Erythroblast (primary cell): Measurements from ENCODE around the gene DAB2IP.
A peak's percentile ranks its signal among the peaks of the same experiment; 100 is the strongest.

Experiments
- DNase-seq, 2 experiments: peaks; one replicate each; lab custom pipeline; 2025; lab: John Stamatoyannopoulos, UW
- GATA1 ChIP-seq: IDR thresholded peaks from 2 replicates; pipeline ENCODE4 v1.6.1; 2011; ENCODE audit warnings: low read depth, mild to moderate bottlenecking, control low read depth, low read length, moderate library complexity
- POLR2A ChIP-seq: IDR thresholded peaks from 2 replicates; pipeline ENCODE4 v1.6.1; 2011; ENCODE audit warnings: mild to moderate bottlenecking, low read length

DAB2IP gene

DNA sequence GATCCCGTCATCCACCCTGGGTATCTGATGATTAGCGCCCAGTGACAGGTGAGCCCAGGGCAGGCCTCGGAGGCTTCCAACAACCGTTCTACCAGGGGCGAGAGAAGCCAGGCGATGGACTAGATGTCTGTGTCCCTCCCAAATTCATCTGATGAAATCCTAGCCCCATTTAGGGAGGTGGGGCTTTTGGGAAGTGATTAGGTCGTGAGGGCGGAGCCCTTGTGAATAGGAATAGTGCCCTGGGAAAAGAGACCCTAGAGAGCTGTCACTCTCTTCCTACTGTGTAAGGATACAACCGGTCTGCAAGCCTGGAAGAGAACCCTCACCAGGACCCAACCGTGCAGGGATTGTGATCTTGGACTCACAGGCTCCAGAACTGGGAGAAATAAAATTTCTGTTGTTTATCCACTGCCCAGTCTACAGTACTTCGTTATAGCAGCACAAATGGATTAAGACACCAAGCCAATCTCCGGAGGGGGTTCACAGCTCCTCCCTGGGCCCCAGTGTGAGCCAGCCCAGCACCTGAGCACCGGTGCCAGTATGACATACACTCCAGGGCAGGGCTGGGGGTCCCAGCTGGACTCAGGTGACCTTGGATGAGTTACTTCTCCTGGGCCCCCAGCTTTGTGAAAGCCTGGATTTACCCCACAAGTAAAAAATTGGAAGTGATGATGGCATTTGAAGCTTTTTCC lies 162.2 kb downstream of the DAB2IP start:
- DNase-seq, result no peak
- TF ChIP-seq GATA1 (no peak), POLR2A (no peak)

DNA sequence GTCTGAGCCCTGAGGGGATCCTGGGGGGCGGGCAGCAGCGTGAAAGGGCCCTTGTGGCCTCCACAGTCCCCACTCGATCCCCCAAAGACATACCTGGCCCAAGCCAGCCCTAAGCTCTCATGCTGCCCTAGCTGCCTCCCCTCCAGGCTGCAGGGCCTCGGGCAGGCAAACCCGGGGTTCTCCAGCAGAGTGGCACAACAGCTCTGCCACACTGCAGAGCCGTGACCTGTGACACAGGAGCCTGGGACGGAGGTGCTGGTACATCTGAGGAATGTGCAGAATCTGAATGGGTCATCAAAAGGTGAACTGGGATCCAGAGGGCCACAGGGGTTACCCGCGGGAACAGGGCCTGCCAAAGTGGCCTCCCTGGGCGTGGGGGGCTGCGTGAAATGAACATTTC lies 163.2 kb downstream of the DAB2IP start:
- TF ChIP-seq GATA1 (no peak), POLR2A (no peak)
- DNase-seq, result no peak

DNA sequence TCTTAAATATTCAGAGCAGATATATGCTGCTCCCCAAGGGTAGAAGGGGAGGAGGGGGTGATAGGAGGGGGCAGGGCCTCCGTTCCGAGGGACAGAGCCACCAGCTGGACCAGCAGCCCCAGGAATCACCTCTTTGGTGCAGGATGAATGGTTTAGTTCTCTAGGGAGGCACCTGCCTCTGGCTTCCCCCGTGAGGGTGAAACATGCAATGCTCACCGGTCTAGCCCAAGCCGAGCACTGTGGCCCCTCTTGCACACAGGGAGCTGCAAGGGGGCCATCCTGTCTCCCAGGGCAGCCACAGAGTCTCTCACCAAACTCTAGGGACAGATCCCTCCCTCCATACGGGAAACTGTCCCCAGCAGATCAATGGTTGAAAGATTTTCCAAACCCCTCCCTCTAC lies 163.7 kb downstream of the DAB2IP start:
- TF ChIP-seq POLR2A (no peak), GATA1 (no peak)
- no peak for DNase-seq

DNA sequence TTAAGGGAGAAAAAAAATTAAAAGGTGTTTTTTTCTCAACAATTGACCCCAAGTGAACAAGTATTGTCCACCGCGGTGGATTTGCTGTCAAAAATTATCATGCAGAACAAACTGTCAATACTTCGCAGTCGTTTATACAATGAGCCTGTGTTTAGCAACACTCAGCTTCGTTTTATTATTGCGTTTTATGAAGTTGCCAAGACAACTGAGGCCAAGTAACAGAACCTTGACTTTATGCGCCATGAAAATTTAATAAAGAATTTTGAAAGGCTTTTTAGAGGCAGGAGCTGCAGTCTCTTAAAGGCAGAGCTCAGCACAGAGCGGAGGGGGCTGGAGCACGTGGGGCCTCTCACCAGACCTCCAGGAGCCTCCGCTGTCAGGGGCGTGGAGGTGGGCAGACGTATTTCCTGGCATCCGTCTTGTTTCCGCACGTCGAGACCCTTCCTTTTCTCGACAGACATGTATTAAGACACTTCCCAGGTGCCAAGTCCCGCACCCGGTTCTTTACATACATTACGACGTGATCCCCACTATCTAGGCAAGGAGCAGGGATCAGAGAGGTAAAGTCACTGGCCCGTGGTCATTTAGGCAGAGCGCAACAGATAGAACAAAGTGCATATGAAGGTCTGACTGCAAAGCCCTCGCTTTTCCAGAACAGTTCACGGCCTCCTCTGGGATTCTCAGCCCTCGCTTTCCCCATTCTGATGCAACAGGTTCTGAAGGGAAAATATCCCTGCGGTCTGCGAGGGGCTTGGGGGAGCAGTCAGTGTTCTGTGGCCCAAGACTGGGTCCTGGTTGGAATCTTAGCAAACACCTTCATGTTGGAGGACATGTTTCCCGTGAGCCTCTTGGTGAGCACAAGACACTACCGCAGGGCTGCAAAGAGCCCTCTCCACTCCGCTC lies 164.4 kb downstream of the DAB2IP start:
- no peak for DNase-seq
- TF ChIP-seq GATA1 (no peak), POLR2A (no peak)

DNA sequence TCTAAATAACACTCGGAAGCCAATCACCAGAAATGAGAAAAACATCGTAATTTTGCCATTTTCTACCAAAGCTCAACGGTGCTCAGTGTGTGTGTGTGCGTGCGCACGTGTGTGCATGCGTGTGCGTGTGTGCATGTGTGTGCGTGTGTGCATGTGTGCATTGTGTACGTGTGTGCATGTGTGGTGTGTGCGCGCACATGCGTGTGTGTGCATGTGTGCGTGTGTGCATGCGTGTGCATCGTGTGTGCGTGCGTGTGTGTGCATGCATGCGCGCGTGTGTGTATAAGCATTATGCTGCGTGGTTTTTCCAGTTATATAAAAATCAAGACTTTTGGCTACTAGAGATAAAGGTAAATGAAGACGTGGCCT lies 165.0 kb downstream of the DAB2IP start:
- no peak for TF ChIP-seq POLR2A
- no peak for TF ChIP-seq GATA1
- no peak for DNase-seq

DNA sequence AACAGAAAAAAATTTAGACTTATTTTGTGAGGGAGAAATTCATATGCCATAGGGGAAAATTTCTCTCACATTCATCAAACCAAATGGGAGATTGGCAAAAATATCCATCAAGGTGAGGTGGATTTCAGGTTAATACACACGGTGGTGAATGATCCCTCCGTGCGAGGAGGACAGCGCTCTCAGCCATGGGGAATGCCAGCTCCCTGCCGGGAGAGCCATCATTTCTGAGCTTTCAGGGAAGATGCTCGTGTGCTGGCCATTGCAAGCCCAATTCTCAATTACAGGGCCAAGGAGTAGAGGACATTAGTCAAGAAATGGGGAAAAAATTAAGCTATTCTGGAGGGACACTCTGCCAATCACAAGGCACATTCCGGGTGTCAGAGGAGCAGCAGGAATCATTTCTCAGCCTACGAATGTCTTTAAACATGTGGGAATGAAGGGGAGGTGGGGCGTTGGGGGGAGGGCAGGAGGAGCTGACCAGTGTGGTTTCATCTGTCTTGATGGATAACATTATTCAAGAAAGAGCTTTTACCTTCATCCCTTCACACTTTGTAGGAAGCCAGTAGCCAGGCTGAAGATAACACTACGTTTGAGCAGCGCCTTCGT lies 165.5 kb downstream of the DAB2IP start:
- DNase-seq, result no peak
- TF ChIP-seq POLR2A (no peak), GATA1 (no peak)

GRCh38 chr9:121817476-121817875 lies 166.0 kb downstream of the DAB2IP start:
- TF ChIP-seq POLR2A, result no peak
- TF ChIP-seq GATA1, result no peak
- no peak for DNase-seq

DNA sequence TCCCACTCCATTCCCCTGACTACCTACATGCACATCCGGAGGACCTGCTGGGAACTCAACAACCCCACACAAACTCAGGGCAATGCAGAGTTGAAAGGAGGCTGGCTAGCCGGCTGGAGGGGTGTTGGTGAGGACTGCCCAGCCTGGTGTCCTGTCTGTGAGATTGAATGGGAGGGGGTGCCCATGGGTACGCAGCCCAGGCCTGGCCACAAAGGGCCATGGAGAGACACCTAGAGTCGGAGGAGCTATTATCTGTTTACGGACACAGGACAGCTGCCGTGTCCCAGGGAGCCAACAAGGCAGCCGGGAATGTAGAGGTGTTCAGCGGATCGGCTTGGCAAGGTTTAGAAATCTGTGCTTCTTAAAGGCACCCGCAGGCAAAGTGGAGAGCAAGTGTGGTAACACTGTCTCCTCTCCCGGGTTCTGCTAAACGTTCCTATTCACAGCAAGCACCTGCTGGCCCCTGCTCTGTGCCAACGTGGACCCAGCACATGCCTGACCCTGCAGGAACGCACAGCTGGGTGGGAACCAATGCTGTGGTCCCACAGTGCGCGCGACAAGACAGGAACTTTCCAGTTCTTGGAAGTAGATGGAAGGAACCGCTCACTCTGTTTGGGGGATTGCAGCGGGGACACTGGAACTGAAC lies 166.7 kb downstream of the DAB2IP start:
- TF ChIP-seq GATA1 (no peak), POLR2A (no peak)

GRCh38 chr9:121818841-121819427 lies 167.5 kb downstream of the DAB2IP start:
- DNase-seq, result no peak
- TF ChIP-seq GATA1 (no peak), POLR2A (no peak)

More for the DNA sequence above, 166.7 kb downstream of the DAB2IP start:
- DNase-seq, result no peak

DNA sequence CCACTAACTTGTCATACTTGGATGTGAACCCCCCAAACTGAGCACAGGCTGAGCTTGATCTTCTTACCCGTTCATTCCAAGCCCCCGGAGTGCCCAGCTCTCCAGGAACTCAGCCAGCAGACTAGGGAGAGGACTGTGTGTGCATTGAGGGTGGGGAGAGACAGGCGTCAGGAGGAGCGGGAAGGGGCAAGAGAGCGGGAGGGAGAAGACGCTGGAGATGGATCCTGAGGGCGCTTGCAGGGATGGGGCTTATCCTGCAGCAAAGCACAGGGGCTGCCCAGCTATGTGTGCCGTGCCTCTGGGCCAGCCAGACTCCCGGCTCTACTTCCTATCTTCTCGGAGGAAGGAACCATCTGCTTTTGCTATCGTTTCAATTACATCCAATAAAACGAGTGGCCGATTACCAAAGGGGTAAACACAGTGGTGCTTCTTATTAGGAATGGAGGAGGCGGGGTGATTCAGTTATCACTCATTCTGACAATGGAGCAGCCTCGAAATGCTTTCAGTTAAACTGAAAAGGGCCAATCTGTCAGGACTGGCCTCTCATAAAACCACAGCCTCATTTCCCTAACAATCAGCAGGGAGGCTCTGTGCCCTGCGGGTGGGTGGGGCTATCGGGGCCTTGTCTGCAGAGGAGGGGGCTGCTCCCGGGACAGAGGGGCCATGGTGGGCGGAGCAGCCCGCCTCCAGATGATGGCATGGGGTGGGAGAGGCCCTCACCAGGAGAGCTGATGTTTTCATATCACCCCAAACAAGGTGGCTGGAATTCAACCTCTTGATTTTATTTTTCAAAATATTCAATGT lies 168.2 kb downstream of the DAB2IP start:
- DNase-seq, result peak; percentile 48 to 80
- no peak for TF ChIP-seq POLR2A

DNA sequence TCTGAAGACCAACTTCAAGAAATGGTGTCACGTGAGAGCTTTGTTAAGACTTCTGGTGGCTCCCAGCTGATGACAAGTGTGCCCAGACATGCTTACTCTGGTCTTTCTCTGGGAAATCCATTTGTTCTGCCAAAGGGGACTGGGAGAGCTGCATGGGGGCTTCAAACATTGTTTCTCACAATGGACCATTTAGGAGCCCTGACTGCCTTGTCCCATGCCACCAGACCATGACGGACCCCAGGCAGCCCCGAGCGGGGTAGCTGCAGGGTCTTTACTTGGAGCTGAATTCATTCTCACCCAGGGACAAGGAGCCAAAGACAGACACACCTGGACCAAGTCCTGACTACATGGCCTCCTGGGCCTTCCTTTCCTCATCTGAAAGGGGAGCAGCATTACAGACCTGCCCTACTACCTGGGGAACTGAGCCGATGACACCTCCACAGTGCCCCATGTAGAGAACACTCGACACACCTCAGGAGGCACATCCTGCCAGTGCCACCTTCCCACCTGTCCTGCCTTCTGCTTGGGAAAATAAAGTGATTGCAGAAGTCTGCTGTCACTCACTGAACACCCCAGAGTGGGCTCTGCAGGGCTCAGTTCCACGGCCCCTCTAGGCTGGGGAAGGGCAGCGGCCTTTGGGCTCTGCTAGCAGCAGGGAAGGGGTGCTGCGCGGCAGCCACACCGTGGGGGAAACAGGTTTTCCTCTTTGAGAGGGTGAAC lies 169.0 kb downstream of the DAB2IP start:
- TF ChIP-seq POLR2A (no peak), GATA1 (no peak)
- no peak for DNase-seq

DNA sequence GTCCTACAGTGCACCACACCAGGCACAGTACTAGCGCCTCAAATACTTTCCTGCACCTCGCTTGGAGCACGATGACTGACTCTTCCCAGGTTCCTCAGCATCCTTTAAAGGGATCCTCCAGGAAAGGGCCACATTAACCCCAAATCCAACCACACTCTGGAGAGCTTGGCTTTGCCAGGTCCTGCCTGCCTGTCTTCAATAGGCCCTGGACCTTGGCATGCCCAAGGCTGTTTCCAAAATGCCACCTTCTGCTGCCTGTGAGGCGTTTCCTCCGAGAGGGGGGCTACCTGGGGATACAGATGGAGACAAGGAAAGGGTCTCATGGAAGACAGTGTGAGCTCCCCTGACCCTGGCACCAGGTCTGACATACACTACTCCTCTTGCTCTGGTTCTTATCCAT lies 169.9 kb downstream of the DAB2IP start:
- no peak for TF ChIP-seq POLR2A
- TF ChIP-seq GATA1, result no peak
- no peak for DNase-seq
